ENCODE results near the gene LRRC25. TPM values are rescaled to one million over a fixed set of nuclear protein-coding genes. Genes with fewer than 3 reads are reported as not detected.

LRRC25 gene
- total and polyA plus RNA-seq, 4 experiments from 2014 or later, result 0.07 to 0.91 (median 0.73) TPM; not detected in 1

DNA sequence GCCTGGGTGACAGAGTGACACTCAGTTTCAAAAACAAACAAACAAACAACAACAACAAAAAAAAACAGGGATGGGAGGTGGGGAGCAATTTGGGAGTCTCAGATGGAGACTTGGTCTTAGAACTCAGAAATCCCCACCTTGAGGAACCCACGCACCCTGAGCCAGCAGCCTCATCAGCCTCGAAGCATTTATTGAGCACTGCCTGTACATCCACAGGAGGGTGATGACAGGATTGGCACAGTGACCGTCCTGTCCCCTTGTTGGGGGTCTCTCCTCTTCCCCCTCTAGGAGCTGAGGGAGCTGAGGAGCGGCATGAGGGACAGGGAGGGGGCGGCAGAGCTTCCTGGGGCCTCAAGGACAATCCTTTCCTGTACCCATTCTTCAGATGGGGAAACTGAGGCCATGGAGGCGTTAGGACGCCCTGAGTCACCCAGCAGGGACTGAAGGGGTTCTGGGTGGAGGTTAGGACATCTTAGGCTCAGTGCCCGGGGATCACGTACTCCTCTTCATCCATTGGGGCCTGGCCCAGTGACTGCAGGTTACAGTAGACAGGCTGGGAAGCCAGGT lies 5.8 kb downstream of the LRRC25 start:
- Mint-ChIP-seq H3K36me3 (no peaks in the 10 kb centered on the region), H3K9me3 (no peaks in the 10 kb centered on the region), H3K4me3 (no peak overlapping the region), H3K27ac (peak overlapping the region in 1 of 7 donors; percentile 38), H3K27me3 (peaks cover 7 to 12% of the 10 kb centered on the region in 2 donors), H3K4me1 (peaks cover 2 to 14% (median 6%) of the 10 kb centered on the region in 4 donors)
- ChIA-PET POLR2A (ENCODE audit: partially characterized antibody) (no interaction called here), CTCF (ENCODE audit: partially characterized antibody) (interaction anchor here (5.4 kb wide), 1 partner anchor 20 kb away, joined by 92 read pairs; no protein-coding TSS in a partner anchor)
- Histone ChIP-seq H3K4me3 (ENCODE audit: low read length in 2 of 2) (no peak overlapping the region), H3K27ac (ENCODE audit: low read depth, low read length) (no peak overlapping the region), H3K27me3 (ENCODE audit: insufficient read depth, low read length) (peaks cover 14% of the 10 kb centered on the region), H3K4me1 (ENCODE audit: insufficient read depth, low read length) (peaks cover 7% of the 10 kb centered on the region), H3K36me3 (ENCODE audit: insufficient read depth, low read length) (no peaks in the 10 kb centered on the region), H3K9me3 (ENCODE audit: control insufficient read depth in 1 of 2, low read length in 2 of 2) (no peaks in the 10 kb centered on the region)
- intact Hi-C loops (cut with micrococcal nuclease), result no loop called here
- no peak for DNase-seq

- Mint-ChIP-seq H3K4me1 (peaks cover 2 to 14% (median 6%) of the 10 kb centered on the region in 4 donors), H3K4me3 (peak overlapping the region in 2 of 8 donors; percentile 17 to 32), H3K27me3 (peaks cover 6 to 10% of the 10 kb centered on the region in 2 donors), H3K9me3 (no peaks in the 10 kb centered on the region), H3K27ac (peak overlapping the region in 1 of 7 donors; percentile 32), H3K36me3 (no peaks in the 10 kb centered on the region)
- CTCF ChIA-PET (ENCODE audit: partially characterized antibody), result interaction anchor here (0.6 to 5.4 kb wide), 7 partner anchors 10 to 299 kb away, joined by 3 to 92 read pairs (median 4); no protein-coding TSS in a partner anchor
- no peak for DNase-seq
- Histone ChIP-seq H3K4me1 (ENCODE audit: insufficient read depth, low read length) (peaks cover 7% of the 10 kb centered on the region), H3K36me3 (ENCODE audit: insufficient read depth, low read length) (no peaks in the 10 kb centered on the region), H3K27me3 (ENCODE audit: insufficient read depth, low read length) (peaks cover 21% of the 10 kb centered on the region), H3K9me3 (ENCODE audit: control insufficient read depth in 1 of 2, low read length in 2 of 2) (no peaks in the 10 kb centered on the region), H3K4me3 (ENCODE audit: low read length in 2 of 2) (no peak overlapping the region), H3K27ac (ENCODE audit: low read depth, low read length) (no peak overlapping the region)
- POLR2A ChIA-PET (ENCODE audit: partially characterized antibody), result interaction anchor here (1.3 kb wide), 1 partner anchor 84 kb away, joined by 3 read pairs; no protein-coding TSS in a partner anchor
- intact Hi-C loops (cut with micrococcal nuclease), result no loop called here
These were observed 7.1 kb downstream of the LRRC25 start for GRCh38 chr19:18390065-18390907.

DNA sequence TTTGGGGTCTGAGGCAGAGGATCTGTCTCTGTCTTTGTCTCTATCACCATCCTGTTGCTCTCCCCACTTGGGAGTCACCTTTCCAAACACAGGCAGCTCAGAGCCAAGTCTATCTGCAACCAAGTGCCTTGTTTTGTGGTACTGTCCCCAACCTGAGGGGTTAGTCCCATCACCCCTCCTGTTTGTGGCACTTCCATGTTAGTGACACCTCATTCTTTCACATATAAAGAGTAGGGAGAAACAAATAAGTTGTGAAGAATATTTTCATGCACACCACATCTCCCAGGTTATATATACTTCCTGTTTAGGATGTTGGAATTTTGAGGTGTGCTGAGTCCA lies 7.7 kb downstream of the LRRC25 start:
- CTCF ChIA-PET (ENCODE audit: partially characterized antibody), result interaction anchor here (0.6 to 5.4 kb wide), 9 partner anchors 9 to 298 kb away, joined by 3 to 92 read pairs (median 7); no protein-coding TSS in a partner anchor
- Histone ChIP-seq H3K27me3 (ENCODE audit: insufficient read depth, low read length) (peaks cover 21% of the 10 kb centered on the region), H3K27ac (ENCODE audit: low read depth, low read length) (no peak overlapping the region), H3K9me3 (ENCODE audit: control insufficient read depth in 1 of 2, low read length in 2 of 2) (no peaks in the 10 kb centered on the region), H3K4me1 (ENCODE audit: insufficient read depth, low read length) (peaks cover 7% of the 10 kb centered on the region), H3K4me3 (ENCODE audit: low read length in 2 of 2) (no peak overlapping the region), H3K36me3 (ENCODE audit: insufficient read depth, low read length) (no peaks in the 10 kb centered on the region)
- Mint-ChIP-seq H3K36me3 (no peaks in the 10 kb centered on the region), H3K9me3 (no peaks in the 10 kb centered on the region), H3K4me1 (peaks cover 2 to 14% (median 6%) of the 10 kb centered on the region in 4 donors), H3K27me3 (peaks cover 8 to 10% of the 10 kb centered on the region in 2 donors), H3K27ac (peak overlapping the region in 1 of 7 donors; percentile 32), H3K4me3 (peak overlapping the region in 3 of 8 donors; percentile 39 to 69 (median 60))
- intact Hi-C loops (cut with micrococcal nuclease), result no loop called here
- DNase-seq, result no peak
- POLR2A ChIA-PET (ENCODE audit: partially characterized antibody), result interaction anchor here (0.7 to 1.3 kb wide), 2 partner anchors 83 to 109 kb away, joined by 3 read pairs; no protein-coding TSS in a partner anchor

DNA sequence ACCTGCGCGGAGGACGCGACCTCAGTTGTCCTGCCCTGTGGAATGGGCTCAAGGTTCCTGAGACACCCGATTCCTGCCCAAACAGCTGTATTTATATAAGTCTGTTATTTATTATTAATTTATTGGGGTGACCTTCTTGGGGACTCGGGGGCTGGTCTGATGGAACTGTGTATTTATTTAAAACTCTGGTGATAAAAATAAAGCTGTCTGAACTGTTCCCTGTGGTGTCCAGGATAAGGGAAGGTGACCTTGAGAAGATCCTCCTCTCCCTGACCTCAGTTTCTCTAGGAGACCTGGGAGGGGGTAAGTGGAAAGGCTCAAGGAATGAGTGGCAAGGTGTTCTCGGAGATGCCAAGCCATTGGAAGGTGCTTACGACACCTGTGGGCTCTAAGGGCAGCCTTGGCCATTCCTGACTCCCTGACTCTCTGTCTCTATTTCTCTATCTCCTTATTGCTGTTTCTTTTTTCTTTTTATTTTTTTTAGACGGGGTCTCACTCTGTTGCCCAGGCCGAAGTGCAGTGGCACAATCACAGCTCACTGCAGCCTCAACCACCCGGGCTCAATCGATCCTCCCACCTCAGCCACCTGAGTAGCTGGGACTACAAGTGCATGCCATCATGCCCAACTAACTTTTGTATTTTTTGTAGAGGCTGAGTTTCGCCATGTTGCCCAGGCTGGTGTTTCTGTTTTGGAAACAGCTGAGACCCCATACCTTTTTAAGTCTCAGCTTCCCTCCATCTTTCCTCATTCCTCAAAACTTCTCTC lies 8.3 kb downstream of the LRRC25 start:
- H3K4me3 ChIP-seq (ENCODE audit: low read length in 2 of 2), result peak overlapping the region in 1 of 2 donors; percentile 31
- Mint-ChIP-seq H3K4me1 (peaks cover 2 to 14% (median 6%) of the 10 kb centered on the region in 4 donors), H3K9me3 (no peaks in the 10 kb centered on the region), H3K27me3 (peaks cover 10 to 11% of the 10 kb centered on the region in 2 donors), H3K27ac (peak overlapping the region in 1 of 7 donors; percentile 32), H3K4me3 (peak overlapping the region in 7 of 8 donors; percentile 50 to 75 (median 64)), H3K36me3 (no peaks in the 10 kb centered on the region)
- H3K4me1 ChIP-seq (ENCODE audit: insufficient read depth, low read length), result peaks cover 7% of the 10 kb centered on the region
- intact Hi-C loops (cut with micrococcal nuclease), result loop anchor here (1.0 kb wide), 1 partner anchor 21 kb away; no protein-coding TSS in a partner anchor
- no peaks in the 10 kb centered on the region for H3K9me3 ChIP-seq (ENCODE audit: control insufficient read depth in 1 of 2, low read length in 2 of 2)
- H3K27ac ChIP-seq (ENCODE audit: low read depth, low read length), result no peak overlapping the region
- POLR2A ChIA-PET (ENCODE audit: partially characterized antibody), result interaction anchor here (0.7 to 1.4 kb wide), 6 partner anchors 25 to 109 kb away, joined by 3 to 11 read pairs (median 4); partner anchors contain the start of gene SSBP4
- no peak for DNase-seq
- H3K27me3 ChIP-seq (ENCODE audit: insufficient read depth, low read length), result peaks cover 21% of the 10 kb centered on the region
- H3K36me3 ChIP-seq (ENCODE audit: insufficient read depth, low read length), result no peaks in the 10 kb centered on the region
- CTCF ChIA-PET (ENCODE audit: partially characterized antibody), result interaction anchor here (0.6 to 5.4 kb wide), 22 partner anchors 7 to 298 kb away, joined by 3 to 92 read pairs (median 6); partner anchors contain the start of genes LSM4, RAB3A and SSBP4

DNA sequence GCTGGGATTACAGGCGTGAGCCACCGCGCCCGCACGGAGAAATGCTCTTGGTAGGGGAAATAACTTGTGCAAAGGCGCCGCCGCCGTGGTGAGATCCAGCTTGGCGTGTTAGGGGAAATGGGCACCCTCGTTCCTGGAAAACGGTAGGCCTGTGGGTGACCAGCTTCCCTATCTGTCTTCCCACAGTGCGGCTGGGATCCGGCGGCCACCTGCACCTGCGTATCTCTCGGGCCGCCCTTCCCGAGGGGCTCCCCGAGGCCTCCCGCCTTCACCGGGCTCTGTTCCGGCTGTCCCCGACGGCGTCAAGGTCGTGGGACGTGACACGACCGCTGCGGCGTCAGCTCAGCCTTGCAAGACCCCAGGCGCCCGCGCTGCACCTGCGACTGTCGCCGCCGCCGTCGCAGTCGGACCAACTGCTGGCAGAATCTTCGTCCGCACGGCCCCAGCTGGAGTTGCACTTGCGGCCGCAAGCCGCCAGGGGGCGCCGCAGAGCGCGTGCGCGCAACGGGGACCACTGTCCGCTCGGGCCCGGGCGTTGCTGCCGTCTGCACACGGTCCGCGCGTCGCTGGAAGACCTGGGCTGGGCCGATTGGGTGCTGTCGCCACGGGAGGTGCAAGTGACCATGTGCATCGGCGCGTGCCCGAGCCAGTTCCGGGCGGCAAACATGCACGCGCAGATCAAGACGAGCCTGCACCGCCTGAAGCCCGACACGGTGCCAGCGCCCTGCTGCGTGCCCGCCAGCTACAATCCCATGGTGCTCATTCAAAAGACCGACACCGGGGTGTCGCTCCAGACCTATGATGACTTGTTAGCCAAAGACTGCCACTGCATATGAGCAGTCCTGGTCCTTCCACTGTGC lies 9.1 kb downstream of the LRRC25 start:
- H3K4me1 Mint-ChIP-seq, result peaks cover 2 to 14% (median 6%) of the 10 kb centered on the region in 4 donors
- no peaks in the 10 kb centered on the region for H3K36me3 Mint-ChIP-seq
- Histone ChIP-seq H3K9me3 (ENCODE audit: control insufficient read depth in 1 of 2, low read length in 2 of 2) (no peaks in the 10 kb centered on the region), H3K36me3 (ENCODE audit: insufficient read depth, low read length) (no peaks in the 10 kb centered on the region), H3K4me3 (ENCODE audit: low read length in 2 of 2) (peak overlapping the region in 1 of 2 donors; percentile 31), H3K27ac (ENCODE audit: low read depth, low read length) (no peak overlapping the region), H3K4me1 (ENCODE audit: insufficient read depth, low read length) (peaks cover 7% of the 10 kb centered on the region), H3K27me3 (ENCODE audit: insufficient read depth, low read length) (peaks cover 21% of the 10 kb centered on the region)
- peak overlapping the region in 1 of 7 donors; percentile 12 for H3K27ac Mint-ChIP-seq
- DNase-seq, result peak; percentile 61 to 73 (median 67)
- H3K27me3 Mint-ChIP-seq, result peaks cover 8 to 10% of the 10 kb centered on the region in 2 donors
- peak overlapping the region; percentile 64 to 80 (median 76) for H3K4me3 Mint-ChIP-seq
- intact Hi-C loops (cut with micrococcal nuclease), result loop anchor here (1.0 kb wide), 1 partner anchor 22 kb away; no protein-coding TSS in a partner anchor
- ChIA-PET CTCF (ENCODE audit: partially characterized antibody) (interaction anchor here (0.7 to 5.4 kb wide), 37 partner anchors 8 to 297 kb away, joined by 3 to 92 read pairs (median 4); partner anchors contain the start of genes LSM4, RAB3A and SSBP4), POLR2A (ENCODE audit: partially characterized antibody) (interaction anchor here (1.1 to 1.4 kb wide), 5 partner anchors 26 to 108 kb away, joined by 3 to 11 read pairs (median 5); partner anchors contain the start of gene SSBP4)
- peaks cover 0 to 2% (median 0%) of the 10 kb centered on the region in 8 donors for H3K9me3 Mint-ChIP-seq
